Cardiac septum (tissue), 1 donor: Measurements from ENCODE around the gene ZFYVE28. TPM values are rescaled to one million over a fixed set of nuclear protein-coding genes. Genes with fewer than 3 reads are reported as not detected.
A peak's percentile ranks its signal among the peaks of the same experiment; 100 is the strongest.
"Not testable (repeated sequence)": the region's sequence is repeated elsewhere in the genome, so short reads cannot be mapped to it uniquely, and the experiment has no call there.

Experiments
- DNase-seq: peaks from one replicate; pipeline ENCODE4 v3.0.0-alpha.2; 2020; ENCODE audit warnings: low spot score
- intact Hi-C: fragments of 100-400 bp; cut with DNase I; formaldehyde crosslinking; loops from one replicate; pipeline ENCODE4 v1.14.0; 2022
- long read RNA-seq: library from polyadenylated mRNA; unstranded; transcript quantifications from one replicate; pipeline ENCODE4 v2.0.0, GENCODE V29; 2021
- total RNA-seq: library from RNA; stranded (reverse); fragmentation: NEBNext Ultra II Directional; extraction: Animal tissue kit (Norgen Biotek cat#: 25700); gene quantifications from one replicate; pipeline ENCODE4 v1.2.1, GENCODE V29; 2021
- donor health status: DM: no; HTN: no; CAD: no.

The ZFYVE28 gene
- total RNA-seq = 4.4 TPM
- long read RNA-seq, full-length matches to known transcripts = 3 of 12 reads
- long read RNA-seq, partial matches to known transcripts = 0 of 12 reads
- long read RNA-seq, other reads (novel, unspliced or antisense) = 9 of 12 reads

GRCh38 chr4:2417765-2418649 lies at the start of gene ZFYVE28:
Gene ZFYVE28 (minus strand): TSS chr4:2418645. CDS start chr4:2418323, 322 bp downstream.
- no peak for DNase-seq
- intact Hi-C loops = loop anchor here (2.0 to 5.0 kb wide), 3 partner anchors 119 to 544 kb away; partner anchors contain the start of genes FAM193A, GRK4, HAUS3 and NOP14

GRCh38 chr4:2465544-2465943 lies 47.1 kb upstream of the ZFYVE28 start:
- intact Hi-C loops, DNase-seq: not testable (repeated sequence)

DNA sequence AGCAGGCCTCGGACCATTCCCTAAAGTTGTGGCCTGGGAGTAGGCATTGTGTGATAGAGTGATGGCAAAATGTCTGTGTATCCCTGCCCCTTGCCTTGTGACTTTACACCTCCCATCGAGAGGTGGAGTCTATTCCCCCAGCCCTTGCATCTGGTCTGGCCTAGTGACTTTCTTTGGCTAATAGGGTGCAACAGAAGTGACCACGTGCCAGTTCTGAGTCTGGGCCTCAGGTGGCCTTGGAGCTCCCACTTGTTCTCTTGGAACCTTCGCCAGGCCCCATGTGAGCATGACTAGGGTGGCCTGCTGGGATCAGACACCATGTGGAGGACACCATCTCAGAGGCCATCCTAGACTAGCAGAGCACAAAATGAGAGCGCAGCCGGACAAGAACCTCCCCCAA lies 46.6 kb upstream of the ZFYVE28 start:
- intact Hi-C loops = no loop called here

GRCh38 chr4:2462992-2463762 lies 44.7 kb upstream of the ZFYVE28 start:
- DNase-seq = no peak
- intact Hi-C loops = loop anchor here (1.0 to 5.0 kb wide), 2 partner anchors 221 to 243 kb away; partner anchors contain the start of genes HAUS3 and POLN

More for the DNA sequence above, 46.6 kb upstream of the ZFYVE28 start:
- no peak for DNase-seq

DNA sequence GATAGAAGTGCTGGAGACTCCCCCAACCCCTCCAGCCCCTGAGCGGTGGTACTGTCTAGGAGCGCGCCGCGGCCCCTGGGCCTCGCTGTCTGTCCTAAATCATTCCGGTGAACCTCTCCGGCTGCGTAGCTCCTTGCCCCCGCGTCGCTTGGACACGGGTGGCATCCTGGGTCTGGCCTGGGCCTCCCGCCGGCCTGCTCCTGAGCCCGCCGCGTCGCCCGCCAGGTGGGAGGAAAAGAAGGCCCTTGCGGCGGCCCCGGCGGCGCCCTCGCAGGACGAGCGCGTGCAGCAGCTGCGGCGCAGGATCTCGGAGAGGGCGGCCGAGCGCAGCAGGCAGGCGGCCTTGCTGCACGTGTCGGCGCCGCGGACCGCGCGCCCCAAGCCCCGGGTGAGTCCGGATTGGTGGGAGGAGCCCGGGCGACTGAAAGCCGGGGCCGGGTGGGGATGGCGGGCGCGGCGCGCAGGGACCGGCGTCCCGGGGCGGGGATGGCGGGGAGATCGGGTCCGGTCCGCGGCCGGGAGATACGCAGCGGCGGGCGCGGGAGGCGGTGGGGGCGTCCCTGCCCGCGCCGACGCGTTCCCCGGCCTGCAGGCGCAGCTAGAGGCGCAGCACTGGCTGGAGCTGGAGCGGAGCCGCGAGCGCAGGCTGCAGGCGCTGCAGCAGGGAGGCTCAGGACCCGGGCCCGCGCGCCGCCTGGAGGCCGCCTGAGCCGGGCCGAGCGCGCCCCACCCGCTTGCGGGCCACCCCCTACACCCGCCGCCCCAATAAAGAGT lies 44.0 kb upstream of the ZFYVE28 start:
- intact Hi-C loops = loop anchor here (1.0 to 5.0 kb wide), 2 partner anchors 220 to 242 kb away; partner anchors contain the start of genes HAUS3 and POLN

GRCh38 chr4:2461246-2461960 lies 43.0 kb upstream of the ZFYVE28 start:
- intact Hi-C loops = loop anchor here (5.0 kb wide), 1 partner anchor 219 kb away; the partner anchor contains the start of genes HAUS3 and POLN

More for the DNA sequence above, 44.0 kb upstream of the ZFYVE28 start:
- DNase-seq = peak; percentile 82

DNA sequence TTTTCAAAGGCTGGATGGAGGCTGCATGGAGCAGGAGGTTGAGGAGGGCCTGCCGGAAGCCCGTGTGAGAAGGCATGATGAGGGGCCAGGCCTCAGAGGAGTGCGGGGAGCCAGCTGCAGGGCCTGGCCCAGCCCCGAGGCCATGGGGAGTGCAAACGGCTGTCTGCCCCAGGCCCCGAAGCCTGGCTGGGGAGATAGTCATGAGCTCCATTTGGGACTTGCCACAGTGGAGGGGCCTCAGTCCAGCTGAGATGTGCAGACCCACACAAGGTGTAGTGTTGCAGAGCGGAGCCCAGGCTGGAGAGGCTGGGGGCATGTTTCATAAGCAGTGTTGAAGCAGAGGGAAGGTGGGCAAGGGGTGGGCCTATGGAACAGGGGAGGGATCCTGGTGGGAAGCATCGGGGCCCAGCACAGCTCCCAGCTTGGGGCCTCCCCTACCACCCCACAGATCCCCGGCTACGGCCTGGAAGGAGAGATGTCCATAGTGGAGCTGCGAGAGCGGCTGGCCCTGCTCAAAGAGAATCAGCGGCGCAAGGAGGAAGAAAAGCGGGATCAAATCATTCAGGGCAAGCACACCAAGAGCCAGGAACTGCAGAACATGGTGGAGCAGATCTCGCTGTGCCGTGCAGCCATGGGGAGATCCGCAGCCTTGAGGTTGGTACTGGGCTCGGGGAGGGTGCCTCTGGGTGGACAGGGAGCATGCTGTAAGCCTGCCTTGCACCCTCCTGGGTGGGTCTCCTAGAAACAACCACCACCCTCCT lies 41.3 kb upstream of the ZFYVE28 start:
- no peak for DNase-seq
- intact Hi-C loops = loop anchor here (5.0 kb wide), 1 partner anchor 217 kb away; the partner anchor contains the start of genes HAUS3 and POLN

More at GRCh38 chr4:2461246-2461960, 43.0 kb upstream of the ZFYVE28 start:
- DNase-seq = no peak

- no peak for DNase-seq
- intact Hi-C loops = no loop called here
These were observed 40.4 kb upstream of the ZFYVE28 start for GRCh38 chr4:2458546-2459491.

- intact Hi-C loops = no loop called here
- DNase-seq = no peak
These were observed 39.2 kb upstream of the ZFYVE28 start for GRCh38 chr4:2457481-2458295.

GRCh38 chr4:2451821-2452785 lies 33.7 kb upstream of the ZFYVE28 start:
- intact Hi-C loops = no loop called here

DNA sequence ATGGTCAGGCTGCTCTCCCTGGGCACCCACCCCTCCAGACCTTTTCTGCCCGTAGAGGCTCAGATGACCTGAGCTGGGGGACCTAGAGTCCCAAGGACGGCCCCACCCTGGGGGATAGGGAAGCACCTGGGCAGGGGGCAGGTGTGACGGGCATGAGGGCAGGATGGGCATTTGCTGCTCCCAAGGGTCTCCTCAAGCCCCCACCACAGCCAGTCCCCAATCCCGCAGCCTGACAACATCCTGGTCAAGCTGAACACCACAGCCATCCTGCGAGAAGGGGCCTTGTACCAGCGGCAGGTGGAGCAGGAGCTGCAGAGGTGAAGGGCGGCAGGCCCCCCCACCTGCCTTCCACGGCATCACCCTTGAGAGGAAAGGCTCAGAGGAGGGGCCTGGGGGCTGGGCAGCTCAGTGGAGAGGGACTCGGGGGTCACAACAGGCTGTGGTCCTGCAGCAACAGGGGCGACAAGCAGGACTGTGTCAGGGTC lies 32.6 kb upstream of the ZFYVE28 start:
- intact Hi-C loops = no loop called here
- no peak for DNase-seq

More at GRCh38 chr4:2451821-2452785, 33.7 kb upstream of the ZFYVE28 start:
- DNase-seq = no peak

DNA sequence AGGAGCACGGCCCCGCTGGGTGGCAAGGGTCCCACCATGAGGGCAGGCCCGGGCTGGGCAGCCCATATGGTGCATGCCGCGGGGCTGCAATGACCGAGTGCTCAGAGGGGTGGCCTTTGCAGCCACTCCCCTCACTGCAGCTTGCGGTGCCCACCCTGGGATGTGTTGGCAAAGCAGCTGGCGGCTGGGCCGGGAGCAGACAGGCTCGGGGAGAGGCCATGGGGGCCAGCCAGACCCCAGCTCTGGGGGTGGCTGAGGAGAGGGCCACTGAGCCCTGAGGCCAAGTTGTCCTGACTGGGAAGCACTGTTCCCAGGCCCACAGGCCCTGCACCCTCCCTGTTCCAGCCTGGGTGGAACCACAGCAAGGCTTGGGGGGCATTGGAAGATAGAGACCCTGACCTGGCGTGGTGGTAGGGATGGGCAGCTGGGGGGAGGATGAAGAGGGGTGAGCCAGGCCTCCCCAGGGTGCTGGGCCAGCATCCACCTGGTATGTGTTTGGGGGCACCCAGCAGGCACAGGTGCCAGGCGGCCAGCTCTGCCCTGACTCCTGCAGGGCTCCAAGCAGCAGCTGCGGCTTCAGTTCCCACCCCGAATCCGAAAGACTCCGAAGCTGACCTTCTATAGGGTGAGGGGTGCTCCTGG lies 32.1 kb upstream of the ZFYVE28 start:
- intact Hi-C loops = no loop called here

DNA sequence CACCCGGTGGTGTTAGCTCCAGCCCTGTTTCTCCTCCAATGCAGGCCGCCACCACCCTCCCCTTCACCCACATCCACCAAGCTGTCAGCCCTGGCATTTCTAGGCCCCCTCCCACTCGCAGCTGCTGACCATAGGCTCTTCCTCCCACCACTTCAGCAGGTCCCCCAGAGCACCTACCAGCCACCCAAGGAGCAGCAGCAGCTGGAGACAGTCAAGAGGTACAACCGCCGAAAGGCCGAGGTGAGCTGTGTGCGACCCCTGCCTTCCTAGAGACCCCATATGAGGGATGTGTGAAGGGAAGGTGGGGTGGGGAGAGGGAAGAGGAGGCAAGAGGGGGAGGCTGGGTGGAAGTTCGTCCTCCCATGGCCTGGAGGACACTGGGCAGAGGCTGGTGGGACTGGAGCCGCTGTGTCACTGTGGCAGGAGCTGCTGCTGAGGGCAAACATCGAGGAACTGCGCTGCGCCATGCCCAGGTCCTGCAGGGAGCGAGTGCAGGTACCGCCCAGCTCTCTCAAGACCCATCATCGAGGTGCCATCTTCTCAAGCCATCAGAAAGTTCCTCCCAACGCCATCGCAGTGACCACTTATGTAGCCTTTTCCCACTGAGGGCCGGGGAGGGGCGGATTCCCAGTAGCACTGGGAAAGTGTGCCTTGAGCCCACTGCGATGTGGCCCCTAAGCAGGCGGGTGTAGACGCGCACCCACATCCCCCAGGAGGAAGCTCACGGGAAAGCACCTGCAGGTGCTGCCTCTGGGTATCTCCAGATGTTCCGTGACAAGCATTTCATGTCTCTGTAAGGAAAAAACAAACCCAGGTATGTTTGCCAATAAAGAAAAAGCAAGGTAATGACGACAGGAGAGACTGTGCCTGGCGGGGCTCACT lies 31.3 kb upstream of the ZFYVE28 start:
- no peak for DNase-seq
- intact Hi-C loops = no loop called here

More for the DNA sequence above, 32.1 kb upstream of the ZFYVE28 start:
- DNase-seq = no peak
